ENCODE results near the gene FOXK2.
"Not testable (repeated sequence)": the region's sequence is repeated elsewhere in the genome, so short reads cannot be mapped to it uniquely, and the experiment has no call there.

Gene FOXK2

GRCh38 chr17:82495844-82496528 lies 23.5 kb upstream of the FOXK2 start:
- no peak for DNase-seq (ENCODE audit: low read depth in 2 of 2)

GRCh38 chr17:82496529-82497434 lies 22.8 kb upstream of the FOXK2 start:
- DNase-seq (ENCODE audit: low read depth in 2 of 2), result peak; percentile 69 to 78

GRCh38 chr17:82497483-82498405 lies 21.8 kb upstream of the FOXK2 start:
- no peak for DNase-seq (ENCODE audit: low read depth in 2 of 2)

- DNase-seq (ENCODE audit: low read depth in 2 of 2), result no peak
Observed at GRCh38 chr17:82502207-82502606, 17.3 kb upstream of the FOXK2 start.

GRCh38 chr17:82503094-82503727 lies 16.3 kb upstream of the FOXK2 start:
- no peak for DNase-seq (ENCODE audit: low read depth in 2 of 2)

- no peak for DNase-seq (ENCODE audit: low read depth in 2 of 2)
Observed at GRCh38 chr17:82503728-82504308, 15.7 kb upstream of the FOXK2 start.

- DNase-seq (ENCODE audit: low read depth in 2 of 2), result no peak
Observed at GRCh38 chr17:82505296-82505695, 14.2 kb upstream of the FOXK2 start.

- not testable (repeated sequence) for DNase-seq (ENCODE audit: low read depth in 2 of 2)
Observed at GRCh38 chr17:82506402-82506801, 13.1 kb upstream of the FOXK2 start.

- DNase-seq (ENCODE audit: low read depth in 2 of 2), result no peak
Observed at GRCh38 chr17:82507631-82508175, 11.8 kb upstream of the FOXK2 start.

- not testable (repeated sequence) for DNase-seq (ENCODE audit: low read depth in 2 of 2)
Observed at GRCh38 chr17:82511642-82512041, 7.9 kb upstream of the FOXK2 start.

- not testable (repeated sequence) for DNase-seq (ENCODE audit: low read depth in 2 of 2)
Observed at GRCh38 chr17:82513864-82514263, 5.7 kb upstream of the FOXK2 start.

GRCh38 chr17:82517230-82517865 lies 2.2 kb upstream of the FOXK2 start:
- DNase-seq (ENCODE audit: low read depth in 2 of 2), result no peak

GRCh38 chr17:82519971-82520903 lies 705 bp downstream of the FOXK2 start:
- DNase-seq (ENCODE audit: low read depth in 2 of 2), result no peak

- DNase-seq (ENCODE audit: low read depth in 2 of 2), result no peak
Observed at GRCh38 chr17:82524540-82524939, 5.0 kb downstream of the FOXK2 start.

- no peak for DNase-seq (ENCODE audit: low read depth in 2 of 2)
Observed at GRCh38 chr17:82525712-82526111, 6.2 kb downstream of the FOXK2 start.

GRCh38 chr17:82527898-82528297 lies 8.4 kb downstream of the FOXK2 start:
- DNase-seq (ENCODE audit: low read depth in 2 of 2), result no peak

GRCh38 chr17:82528484-82529265 lies 9.1 kb downstream of the FOXK2 start:
- DNase-seq (ENCODE audit: low read depth in 2 of 2), result no peak

- no peak for DNase-seq (ENCODE audit: low read depth in 2 of 2)
Observed at GRCh38 chr17:82529914-82530300, 10.4 kb downstream of the FOXK2 start.
